ENCODE data around the gene RGS3.

DNA sequence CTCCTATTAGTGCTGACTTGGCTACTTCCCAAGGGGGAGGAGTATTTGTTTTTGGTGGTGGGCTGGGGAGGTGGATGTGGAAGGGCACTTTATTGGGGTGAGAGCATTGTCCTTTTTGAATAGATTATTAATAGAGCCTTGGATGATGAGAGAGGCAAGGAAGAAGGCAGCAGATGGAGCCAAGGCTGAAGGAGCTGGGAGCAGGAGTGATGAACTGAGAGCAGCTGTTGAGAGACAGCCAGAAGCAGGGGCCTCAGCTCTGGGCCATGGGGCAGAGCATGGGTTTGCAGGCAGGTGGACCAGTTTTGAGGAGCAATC is 29.6 kb downstream of the RGS3 start:
- no peak for TF ChIP-seq ZNF670 (CRISPR knock-in tag; IDR thresholded peaks at IDR 0.05; ENCODE audit: borderline replicate concordance)
- TF ChIP-seq TARDBP (CRISPR knock-in tag; IDR thresholded peaks at IDR 0.05): no peak
- no peak for TF ChIP-seq YY1 (IDR thresholded peaks at IDR 0.05; ENCODE audit: insufficient read depth, insufficient replicate concordance, low read depth, low read length)
- no peak for TF ChIP-seq POLR2A (IDR thresholded peaks at IDR 0.05; ENCODE audit: insufficient read depth in 1 of 2, low read depth in 2 of 2, low read length in 2 of 2)
- TF ChIP-seq, protein P1, sequence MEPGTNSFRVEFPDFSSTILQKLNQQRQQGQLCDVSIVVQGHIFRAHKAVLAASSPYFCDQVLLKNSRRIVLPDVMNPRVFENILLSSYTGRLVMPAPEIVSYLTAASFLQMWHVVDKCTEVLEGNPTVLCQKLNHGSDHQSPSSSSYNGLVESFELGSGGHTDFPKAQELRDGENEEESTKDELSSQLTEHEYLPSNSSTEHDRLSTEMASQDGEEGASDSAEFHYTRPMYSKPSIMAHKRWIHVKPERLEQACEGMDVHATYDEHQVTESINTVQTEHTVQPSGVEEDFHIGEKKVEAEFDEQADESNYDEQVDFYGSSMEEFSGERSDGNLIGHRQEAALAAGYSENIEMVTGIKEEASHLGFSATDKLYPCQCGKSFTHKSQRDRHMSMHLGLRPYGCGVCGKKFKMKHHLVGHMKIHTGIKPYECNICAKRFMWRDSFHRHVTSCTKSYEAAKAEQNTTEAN (CRISPR knock-in tag; conservative IDR thresholded peaks at IDR 0.05): no peak
- TF ChIP-seq ZNF597 (CRISPR knock-in tag; IDR thresholded peaks at IDR 0.05): no peak
